Bone marrow (tissue), 2 donors: ENCODE results near the gene LCN2.
"Not testable (repeated sequence)": the region's sequence is repeated elsewhere in the genome, so short reads cannot be mapped to it uniquely, and the experiment has no call there.

Experiments
- DNase-seq, 2 donors: peaks; one replicate each; lab custom pipeline; 2025; lab: John Stamatoyannopoulos, UW

Gene LCN2

GRCh38 chr9:128128836-128129590 lies 20.2 kb upstream of the LCN2 start:
- no peak for DNase-seq

- DNase-seq: not testable (repeated sequence)
Observed at GRCh38 chr9:128129976-128130590, 19.2 kb upstream of the LCN2 start.

GRCh38 chr9:128130651-128131050 lies 18.6 kb upstream of the LCN2 start:
- DNase-seq: not testable (repeated sequence)

GRCh38 chr9:128131346-128131745 lies 17.9 kb upstream of the LCN2 start:
- not testable (repeated sequence) for DNase-seq

GRCh38 chr9:128132139-128132538 lies 17.1 kb upstream of the LCN2 start:
- not testable (repeated sequence) for DNase-seq

- not testable (repeated sequence) for DNase-seq
Observed at GRCh38 chr9:128135561-128135960, 13.7 kb upstream of the LCN2 start.

- no peak for DNase-seq
Observed at GRCh38 chr9:128136816-128137793, 12.1 kb upstream of the LCN2 start.

- no peak for DNase-seq
Observed at GRCh38 chr9:128138001-128138400, 11.3 kb upstream of the LCN2 start.

GRCh38 chr9:128139621-128140020 lies 9.6 kb upstream of the LCN2 start:
- DNase-seq: no peak

- no peak for DNase-seq
Observed at GRCh38 chr9:128141604-128142003, 7.6 kb upstream of the LCN2 start.

GRCh38 chr9:128142061-128142460 lies 7.2 kb upstream of the LCN2 start:
- DNase-seq: no peak

GRCh38 chr9:128142596-128142995 lies 6.7 kb upstream of the LCN2 start:
- DNase-seq: no peak

GRCh38 chr9:128143525-128144238 lies 5.6 kb upstream of the LCN2 start:
- no peak for DNase-seq

- no peak for DNase-seq
Observed at GRCh38 chr9:128144239-128145181, 4.7 kb upstream of the LCN2 start.

GRCh38 chr9:128145536-128145935 lies 3.7 kb upstream of the LCN2 start:
- DNase-seq: no peak

- DNase-seq: no peak
Observed at GRCh38 chr9:128145951-128146351, 3.3 kb upstream of the LCN2 start.

- DNase-seq: no peak
Observed at GRCh38 chr9:128146591-128147120, 2.6 kb upstream of the LCN2 start.

GRCh38 chr9:128148509-128149000 lies 698 bp upstream of the LCN2 start:
- no peak for DNase-seq

- no peak for DNase-seq
Observed at GRCh38 chr9:128149951-128150593, 819 bp downstream of the LCN2 start.
